T-helper 2 cell (primary cell): Measurements from ENCODE around the gene TBCK.
"Not testable (repeated sequence)": the region's sequence is repeated elsewhere in the genome, so short reads cannot be mapped to it uniquely, and the experiment has no call there.

Source experiments
- DNase-seq, 5 experiments: peaks; one replicate each; pipeline versions ENCODE4 v3.0.0 to v3.0.0-alpha.2; 2012 to 2022

Gene TBCK

GRCh38 chr4:106284227-106284626 is 31.8 kb downstream of the TBCK start:
- no peak for DNase-seq

DNA sequence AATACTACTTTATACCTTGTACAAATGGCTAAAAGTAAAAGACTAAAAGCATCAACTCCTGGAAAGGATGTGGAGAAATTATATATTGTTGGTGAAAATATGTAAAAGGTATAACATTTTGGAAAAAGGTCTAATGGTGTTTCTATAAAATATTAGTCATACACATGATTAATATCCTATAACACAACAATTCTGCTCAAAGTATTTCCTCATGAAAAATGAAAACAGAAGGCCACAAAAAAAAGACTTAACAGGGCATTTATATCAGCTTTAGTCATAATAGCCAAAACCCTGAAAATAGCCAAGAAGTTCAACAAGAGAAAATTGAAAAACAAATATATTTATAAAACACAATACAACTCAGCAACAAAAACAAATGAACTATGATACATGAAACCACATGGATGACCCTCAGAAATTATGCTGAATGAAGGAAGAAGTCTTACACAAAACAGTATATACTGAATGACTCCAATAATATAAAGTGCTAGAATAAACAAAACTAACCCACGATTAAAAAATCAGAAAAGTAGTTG is 38.8 kb downstream of the TBCK start:
- DNase-seq: no peak

GRCh38 chr4:106273831-106274230 is 42.2 kb downstream of the TBCK start:
- no peak for DNase-seq

DNA sequence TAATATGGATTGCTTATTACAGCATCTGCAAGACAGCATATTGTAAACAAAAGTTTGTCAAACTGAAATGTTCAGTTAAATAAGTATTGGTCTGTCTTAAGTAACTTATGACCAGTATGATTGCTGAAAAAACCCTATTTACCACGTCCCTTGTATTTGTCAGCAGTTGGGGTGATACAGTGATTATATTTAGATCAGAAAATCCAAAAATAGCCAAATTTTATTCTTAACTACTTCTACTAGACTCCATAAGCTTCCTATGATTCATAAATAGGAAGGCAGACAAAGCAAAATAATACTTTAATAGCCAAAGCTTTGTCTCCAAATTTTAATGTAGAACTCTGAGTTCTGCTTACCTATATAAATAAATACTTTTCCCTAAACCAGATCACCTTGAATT is 45.3 kb downstream of the TBCK start:
- no peak for DNase-seq

GRCh38 chr4:106269711-106270110 is 46.3 kb downstream of the TBCK start:
- DNase-seq: no peak

DNA sequence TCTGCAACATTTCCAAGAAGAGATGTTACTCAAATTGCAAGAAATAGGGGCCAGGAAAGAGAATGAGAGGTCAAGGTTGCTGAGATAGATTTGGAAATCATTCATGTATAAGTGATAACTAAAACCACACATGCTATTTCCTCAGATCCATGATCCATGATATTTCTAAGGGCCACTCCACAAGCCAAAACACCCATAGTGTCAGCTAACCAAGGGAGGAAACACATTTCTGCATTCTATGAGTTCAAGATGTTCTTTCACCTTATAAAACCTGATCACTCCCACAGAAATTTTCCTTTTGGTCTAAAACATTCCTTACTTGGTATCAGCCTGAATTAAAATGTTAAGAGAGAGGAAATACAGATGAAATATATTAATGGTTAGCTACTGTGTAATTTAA is 47.2 kb downstream of the TBCK start:
- no peak for DNase-seq

DNA sequence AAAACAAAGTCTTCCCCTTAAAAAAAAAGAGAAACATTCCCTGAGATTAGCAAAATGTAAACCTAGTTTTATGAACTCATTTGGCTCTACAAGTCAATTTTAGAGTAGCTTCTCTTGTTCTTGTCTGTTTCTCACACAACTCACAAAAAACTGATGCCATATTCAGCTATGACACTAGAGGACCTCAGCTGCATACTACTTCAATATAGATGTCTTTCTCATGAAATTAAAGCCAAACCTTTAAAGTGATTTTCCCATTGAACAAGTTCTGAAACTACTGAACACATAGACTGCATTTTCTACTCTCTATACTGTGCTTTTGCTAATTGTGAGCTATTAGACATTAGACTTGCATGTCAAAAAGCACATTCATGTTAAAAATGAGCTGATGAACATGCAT is 49.8 kb downstream of the TBCK start:
- peak in 1 of 5 experiments; percentile 55 for DNase-seq

- DNase-seq: no peak
These were observed 51.7 kb downstream of the TBCK start for GRCh38 chr4:106264331-106264728.

DNA sequence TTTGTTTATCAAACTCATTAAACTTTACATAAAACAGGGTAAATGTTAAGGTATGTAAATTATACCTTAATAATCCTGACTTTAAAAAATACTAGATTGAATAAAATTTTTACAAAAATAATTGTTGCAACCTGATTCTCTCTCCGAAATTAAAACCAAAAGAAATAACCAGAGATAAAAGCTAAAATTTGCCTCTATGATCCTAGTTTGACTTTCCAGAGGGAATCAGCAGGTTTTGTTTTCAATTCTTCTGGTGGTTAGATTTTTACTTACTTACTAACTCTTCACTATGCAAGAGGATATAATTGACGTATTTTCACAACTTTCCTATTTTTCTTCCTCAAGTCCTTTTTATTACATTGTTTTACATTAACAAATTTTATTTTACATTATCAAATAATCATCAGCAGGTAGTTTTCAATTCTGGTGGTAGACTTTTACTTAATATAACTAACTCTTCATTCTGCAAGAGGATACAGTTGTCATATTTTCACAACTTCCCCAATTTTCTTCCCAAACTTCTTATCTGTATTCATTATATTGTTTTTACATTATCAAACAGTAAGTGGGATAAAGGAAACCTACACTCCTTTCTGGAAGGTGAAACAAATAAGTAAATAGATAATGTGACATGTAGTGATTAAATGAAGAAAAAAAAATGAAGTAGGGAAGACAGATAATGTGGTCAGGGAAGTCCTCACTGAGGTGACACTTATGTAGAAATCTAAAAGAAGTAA is 52.2 kb downstream of the TBCK start:
- no peak for DNase-seq

DNA sequence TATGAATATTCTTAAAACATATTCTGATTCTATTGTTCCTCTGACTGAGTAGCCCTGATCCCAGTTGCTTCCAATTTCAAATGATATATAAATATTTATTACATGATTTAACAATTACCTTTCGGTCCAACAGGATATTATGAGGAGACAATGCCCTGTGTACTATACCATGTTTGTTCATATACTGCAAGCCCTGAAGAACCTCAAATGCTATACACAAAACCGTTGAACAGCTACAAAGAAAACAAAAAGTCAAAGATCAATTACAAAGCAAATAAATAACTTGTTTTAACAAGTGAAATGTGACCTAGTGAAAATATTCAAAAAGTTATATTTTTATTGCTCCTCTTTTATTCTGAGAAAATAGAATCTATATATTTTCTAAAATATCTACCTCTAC is 54.0 kb downstream of the TBCK start:
- no peak for DNase-seq

- DNase-seq: no peak
These were observed 57.6 kb downstream of the TBCK start for GRCh38 chr4:106258145-106259045.

DNA sequence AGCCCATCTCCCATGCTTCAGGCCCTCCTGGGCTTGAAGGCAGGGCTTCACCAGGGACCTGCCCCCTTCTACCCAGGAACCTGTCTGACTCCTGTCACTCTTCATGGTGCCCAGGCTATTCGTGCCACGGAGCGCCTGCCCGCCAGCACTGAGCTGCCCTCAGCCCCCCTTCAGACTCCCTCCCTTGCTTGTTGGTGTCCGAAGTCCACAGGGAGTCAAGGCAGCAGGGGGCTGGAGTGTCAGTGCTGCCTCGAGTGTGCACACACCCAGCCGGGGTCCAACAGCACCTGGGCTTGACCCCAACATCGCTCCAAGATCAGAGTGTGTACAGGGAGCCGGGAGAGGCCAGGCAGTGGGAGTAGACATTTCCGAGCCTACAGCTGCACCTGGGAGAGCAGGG is 59.8 kb downstream of the TBCK start:
- no peak for DNase-seq

- DNase-seq: no peak
These were observed 60.8 kb downstream of the TBCK start for GRCh38 chr4:106255195-106255594.

DNA sequence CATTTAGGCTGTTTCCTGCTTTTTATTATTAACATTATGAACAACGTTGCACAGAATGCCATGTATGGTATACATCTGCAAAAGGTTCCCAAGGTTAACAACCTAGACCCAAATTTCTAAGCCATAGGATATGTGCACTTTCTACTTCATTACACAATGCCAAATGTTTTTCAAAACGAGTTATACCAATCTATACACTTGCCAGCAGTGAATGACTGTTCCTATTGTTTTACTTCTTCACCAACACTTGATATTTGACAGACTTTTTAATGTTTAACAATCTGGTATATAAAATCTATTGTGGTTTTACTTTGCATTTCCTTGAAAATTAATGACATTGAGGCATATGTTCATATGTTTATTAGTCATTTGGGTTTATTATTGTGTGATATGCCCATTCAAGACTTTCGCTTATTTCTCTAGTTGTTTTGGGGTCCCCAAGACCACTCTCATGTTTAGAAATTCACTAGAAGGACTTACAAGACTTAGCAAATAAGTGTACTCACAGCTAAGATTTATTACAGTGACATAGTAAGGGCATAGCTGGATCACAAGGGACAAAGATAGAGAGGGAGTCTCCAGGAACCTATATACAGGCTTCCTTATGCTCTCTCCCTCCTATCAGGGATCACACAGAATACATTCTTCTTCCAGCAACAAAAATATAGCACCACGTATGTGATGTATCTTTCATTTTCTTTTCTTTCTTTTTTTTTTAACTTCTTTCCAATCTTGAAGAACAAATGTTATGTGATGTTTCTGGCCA is 62.5 kb downstream of the TBCK start:
- no peak for DNase-seq

GRCh38 chr4:106247600-106247999 is 68.4 kb downstream of the TBCK start:
- DNase-seq: no peak

DNA sequence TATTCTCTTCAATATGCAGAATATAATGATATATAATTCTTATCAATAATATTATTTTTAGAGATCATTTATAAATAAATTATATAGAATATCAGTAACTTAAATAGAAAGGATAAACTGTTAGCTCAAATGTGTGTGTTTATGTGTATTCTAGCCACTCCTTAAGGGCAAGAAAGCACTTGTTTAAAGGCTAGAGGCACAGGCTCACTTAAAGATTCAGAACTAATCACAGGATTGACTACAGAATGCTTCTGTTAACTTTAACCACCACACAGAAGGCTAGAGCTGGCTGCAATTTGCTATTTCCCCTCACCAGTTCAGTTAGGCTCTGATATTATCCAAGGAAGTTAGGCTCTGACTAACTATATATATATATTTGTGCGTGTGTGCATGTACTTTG is 69.6 kb downstream of the TBCK start:
- DNase-seq: no peak

DNA sequence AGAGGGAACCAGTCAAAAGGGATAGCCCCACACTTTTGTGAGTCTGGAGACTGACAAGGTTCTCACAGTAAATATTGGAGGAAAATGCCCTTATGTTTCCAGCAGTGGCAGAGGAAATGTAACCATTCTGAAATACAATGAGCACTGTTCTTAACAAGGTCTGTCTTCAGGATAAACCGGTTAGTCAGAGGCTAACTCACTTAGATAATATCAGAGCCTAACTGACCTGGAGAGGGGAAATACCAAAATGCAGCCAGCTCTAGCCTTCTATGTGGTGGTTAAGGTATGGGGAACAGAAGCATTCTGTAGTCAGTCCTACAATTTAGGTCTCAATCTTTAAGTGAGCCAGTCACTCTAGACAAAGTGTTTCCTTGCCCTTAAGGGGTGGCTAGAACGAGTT is 70.8 kb downstream of the TBCK start:
- no peak for DNase-seq

- no peak for DNase-seq
These were observed 75.3 kb downstream of the TBCK start for GRCh38 chr4:106240699-106241098.

- peak in 1 of 5 experiments; percentile 32 for DNase-seq
These were observed 77.1 kb downstream of the TBCK start for GRCh38 chr4:106238820-106239420.

DNA sequence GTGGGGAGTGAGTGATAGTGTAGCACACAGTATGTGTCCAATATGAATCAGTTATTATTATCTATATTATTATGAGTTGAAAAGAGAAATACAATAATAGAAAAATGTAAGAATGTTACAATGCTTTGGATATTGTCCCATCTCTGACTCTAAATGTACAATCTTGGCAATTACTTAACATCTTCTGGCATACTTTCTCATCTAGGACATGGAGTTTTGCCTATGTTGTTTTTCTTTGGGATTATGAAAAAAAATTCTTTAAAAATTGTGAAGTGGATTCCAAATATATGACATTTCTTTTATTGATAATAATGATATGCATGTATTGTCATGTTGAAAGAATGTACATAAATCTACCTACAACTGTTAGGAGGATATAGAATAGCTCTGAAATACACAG is 84.1 kb downstream of the TBCK start:
- DNase-seq: no peak

DNA sequence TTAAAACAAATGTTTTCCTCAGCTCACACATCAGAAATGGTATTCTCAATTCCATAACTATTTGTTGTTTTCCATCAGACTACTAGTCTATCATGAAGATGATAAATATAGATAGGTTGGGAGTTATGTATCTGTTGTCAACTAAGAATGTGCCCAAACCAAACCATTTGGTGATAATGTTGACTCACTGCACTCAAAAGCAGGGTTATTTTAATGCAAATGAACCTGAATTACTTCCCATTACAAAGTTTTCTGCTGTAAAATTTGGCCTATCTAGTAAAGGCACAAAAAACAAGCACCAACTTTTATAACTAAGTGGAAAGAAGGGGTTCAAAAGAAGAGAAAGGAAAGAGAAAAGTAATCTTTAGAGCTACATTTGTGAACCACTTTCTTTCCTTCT is 93.5 kb downstream of the TBCK start:
- no peak for DNase-seq

DNA sequence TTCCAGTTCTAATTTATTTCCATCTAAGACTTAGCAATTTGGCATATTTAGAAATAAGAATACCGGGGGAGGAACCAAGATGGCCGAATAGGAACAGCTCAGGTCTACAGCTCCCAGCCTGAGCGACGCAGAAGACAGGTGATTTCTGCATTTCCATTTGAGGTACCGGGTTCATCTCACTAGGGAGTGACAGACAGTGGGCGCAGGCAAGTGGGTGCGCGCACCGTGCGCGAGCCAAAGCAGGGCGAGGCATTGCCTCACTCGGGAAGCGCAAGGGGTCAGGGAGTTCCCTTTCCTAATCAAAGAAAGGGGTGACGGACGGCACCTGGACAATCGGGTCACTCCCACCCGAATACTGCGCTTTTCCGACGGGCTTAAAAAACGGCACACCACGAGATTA is 102.7 kb downstream of the TBCK start:
- DNase-seq: not testable (repeated sequence)

- DNase-seq: no peak
These were observed 106.0 kb downstream of the TBCK start for GRCh38 chr4:106210021-106210420.
